Ovary (tissue), 3 donors: ENCODE results near the gene IL1RN.

Experiments
- POLR2A ChIP-seq: fragments of 450-650 bp; IDR thresholded peaks from one replicate; pipeline ENCODE4 v1.6.1; 2017; ENCODE audit warnings: antibody characterized with exemption, mild to moderate bottlenecking, moderate library complexity
- TF ChIP-seq, protein P1 (sequence below), 3 donors: fragments of 450-650 bp in 2 of 3; fragments of 200-600 bp in 1 of 3; IDR thresholded peaks; one replicate each; pipeline versions ENCODE4 v1.5.1 to v1.8.0; 2016 to 2022; ENCODE audit warnings: antibody characterized with exemption in 3 of 3, mild to moderate bottlenecking in 1 of 3
- donor health status: DM: no; HTN: no; CAD: no.

DNA sequence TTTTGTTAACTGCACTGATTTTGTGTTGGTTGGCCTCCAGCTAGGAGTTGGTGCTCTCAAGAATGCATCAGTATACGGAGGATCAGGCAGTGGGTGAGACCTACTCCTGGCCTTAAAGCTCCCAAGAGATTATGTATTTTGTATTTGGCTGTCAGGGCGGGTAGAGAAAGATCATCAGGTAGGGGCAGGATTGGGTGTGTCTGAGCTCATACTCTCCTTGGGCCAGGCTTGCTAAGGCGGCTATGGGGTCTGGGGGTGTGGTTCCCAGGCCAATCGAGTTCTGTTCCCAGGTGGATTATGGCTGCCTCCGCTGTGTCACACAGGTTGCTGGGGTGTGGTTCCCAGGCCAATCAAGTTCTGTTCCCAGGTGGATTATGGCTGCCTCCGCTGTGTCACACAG is 28.9 kb upstream of the IL1RN start:
- TF ChIP-seq, protein P1, sequence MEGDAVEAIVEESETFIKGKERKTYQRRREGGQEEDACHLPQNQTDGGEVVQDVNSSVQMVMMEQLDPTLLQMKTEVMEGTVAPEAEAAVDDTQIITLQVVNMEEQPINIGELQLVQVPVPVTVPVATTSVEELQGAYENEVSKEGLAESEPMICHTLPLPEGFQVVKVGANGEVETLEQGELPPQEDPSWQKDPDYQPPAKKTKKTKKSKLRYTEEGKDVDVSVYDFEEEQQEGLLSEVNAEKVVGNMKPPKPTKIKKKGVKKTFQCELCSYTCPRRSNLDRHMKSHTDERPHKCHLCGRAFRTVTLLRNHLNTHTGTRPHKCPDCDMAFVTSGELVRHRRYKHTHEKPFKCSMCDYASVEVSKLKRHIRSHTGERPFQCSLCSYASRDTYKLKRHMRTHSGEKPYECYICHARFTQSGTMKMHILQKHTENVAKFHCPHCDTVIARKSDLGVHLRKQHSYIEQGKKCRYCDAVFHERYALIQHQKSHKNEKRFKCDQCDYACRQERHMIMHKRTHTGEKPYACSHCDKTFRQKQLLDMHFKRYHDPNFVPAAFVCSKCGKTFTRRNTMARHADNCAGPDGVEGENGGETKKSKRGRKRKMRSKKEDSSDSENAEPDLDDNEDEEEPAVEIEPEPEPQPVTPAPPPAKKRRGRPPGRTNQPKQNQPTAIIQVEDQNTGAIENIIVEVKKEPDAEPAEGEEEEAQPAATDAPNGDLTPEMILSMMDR (IDR thresholded peaks at IDR 0.05), result no peak
- no peak for TF ChIP-seq POLR2A
